Neural crest cell (in vitro differentiated cells): Measurements from ENCODE around the gene DZIP1. TPM values are rescaled to one million over a fixed set of nuclear protein-coding genes. Genes with fewer than 3 reads are reported as not detected.

Source experiments
- DNase-seq: peaks from one replicate; pipeline ENCODE4 v3.0.0; 2021; ENCODE audit warnings: low read depth, mixed read lengths, low spot score
- H3K27ac Mint-ChIP-seq: one replicate; pipeline ENCODE4 v1.8.0; 2021; ENCODE audit warnings: mild to moderate bottlenecking, mixed read lengths; ENCODE audit not compliant: unreplicated experiment
- H3K27me3 Mint-ChIP-seq: 2 replicates; pipeline ENCODE4 v1.8.0; 2021; ENCODE audit warnings: low read depth, mild to moderate bottlenecking, mixed read lengths
- H3K36me3 Mint-ChIP-seq: 2 replicates; pipeline ENCODE4 v1.8.0; 2021; ENCODE audit warnings: low read depth, mild to moderate bottlenecking, mixed read lengths
- H3K4me1 Mint-ChIP-seq: 2 replicates; pipeline ENCODE4 v1.8.0; 2021; ENCODE audit warnings: mixed read lengths
- H3K4me3 Mint-ChIP-seq: one replicate; pipeline ENCODE4 v1.8.0; 2021; ENCODE audit warnings: mild to moderate bottlenecking, mixed read lengths
- H3K9me3 Mint-ChIP-seq: 2 replicates; pipeline ENCODE4 v1.8.0; 2021; ENCODE audit warnings: mixed read lengths
- CTCF ChIP-seq: fragments of 200-600 bp; sonication (generic); conservative IDR thresholded peaks from 2 replicates; pipeline ENCODE4 v1.5.0; 2021; ENCODE audit warnings: antibody characterized with exemption, mild to moderate bottlenecking
- total RNA-seq: library from RNA; stranded (reverse); gene quantifications from 2 replicates; pipeline ENCODE4 v1.2.1, GENCODE V29; 2021

Gene DZIP1
- total RNA-seq, 1 donor from 2014 or later, result 71.1 TPM

- H3K4me3 Mint-ChIP-seq, result peak overlapping the region; percentile 73
- H3K27me3 Mint-ChIP-seq, result peaks cover 70% of the 10 kb centered on the region
- no peak overlapping the region for H3K27ac Mint-ChIP-seq
- DNase-seq, result no peak
- H3K36me3 Mint-ChIP-seq, result peaks cover 3% of the 10 kb centered on the region
- peaks cover 10% of the 10 kb centered on the region for H3K4me1 Mint-ChIP-seq
- H3K9me3 Mint-ChIP-seq, result peaks cover 5% of the 10 kb centered on the region
- no peak for TF ChIP-seq CTCF
These were observed 90.7 kb downstream of the DZIP1 start for GRCh38 chr13:95553581-95554385.

DNA sequence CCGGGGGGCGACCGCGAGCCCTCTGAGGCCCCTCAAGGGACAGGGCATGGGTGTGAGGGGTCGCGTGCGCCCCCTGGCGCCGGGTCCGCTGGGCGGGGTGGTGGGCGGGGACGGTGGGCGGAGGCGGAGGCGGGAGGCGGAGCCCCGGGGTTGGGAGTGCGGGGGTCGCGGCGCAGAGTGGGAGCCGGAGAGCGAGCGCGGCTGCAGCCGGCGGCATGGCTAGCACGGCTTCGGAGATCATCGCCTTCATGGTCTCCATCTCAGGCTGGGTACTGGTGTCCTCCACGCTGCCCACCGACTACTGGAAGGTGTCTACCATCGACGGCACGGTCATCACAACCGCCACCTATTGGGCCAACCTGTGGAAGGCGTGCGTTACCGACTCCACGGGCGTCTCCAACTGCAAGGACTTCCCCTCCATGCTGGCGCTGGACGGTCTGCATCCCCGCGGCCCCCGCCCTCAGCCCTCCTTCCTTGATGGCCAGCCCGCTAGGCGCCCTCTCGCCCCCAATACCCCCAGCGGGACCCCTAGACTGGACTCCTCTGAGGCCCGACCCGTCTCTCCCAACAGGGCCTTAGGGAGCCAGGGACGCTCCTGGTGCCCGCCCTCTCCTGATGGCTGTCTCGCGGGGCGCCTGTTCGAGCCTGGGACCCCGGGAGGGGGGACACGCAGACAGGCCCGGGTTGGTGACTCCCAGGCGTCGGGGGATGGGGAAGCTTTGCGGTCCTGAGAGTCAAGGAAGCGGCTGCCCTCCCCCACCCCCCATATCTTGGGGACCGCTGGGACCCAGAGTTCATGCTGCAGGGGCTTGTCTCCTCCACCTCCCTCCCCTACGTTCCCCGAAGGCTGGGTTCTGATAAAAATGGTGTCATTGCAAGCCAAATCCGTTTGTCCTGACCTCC, 91.7 kb downstream of the DZIP1 start, which contains the start of gene CLDN10:
Gene CLDN10, plus strand, starts transcription at position 182 of the 903 bp plus-strand sequence. Its CDS starts 34 bp downstream, at position 216.
- Mint-ChIP-seq H3K4me1 (peaks cover 10% of the 10 kb centered on the region), H3K27me3 (peaks cover 70% of the 10 kb centered on the region), H3K4me3 (peak within 1 kb of the TSS; percentile 73), H3K9me3 (peaks cover 5% of the 10 kb centered on the region), H3K36me3 (peaks cover 3% of the 10 kb centered on the region), H3K27ac (no peak within 1 kb of the TSS)
- peak; percentile 61 for TF ChIP-seq CTCF
- DNase-seq, result peak; percentile 71

- Mint-ChIP-seq H3K9me3 (peaks cover 5% of the 10 kb centered on the region), H3K36me3 (peaks cover 3% of the 10 kb centered on the region), H3K4me3 (peak overlapping the region; percentile 45), H3K27ac (no peak overlapping the region), H3K4me1 (peaks cover 10% of the 10 kb centered on the region), H3K27me3 (peaks cover 69% of the 10 kb centered on the region)
- TF ChIP-seq CTCF, result no peak
- DNase-seq, result no peak
These were observed 92.3 kb downstream of the DZIP1 start for GRCh38 chr13:95552208-95552538.

- TF ChIP-seq CTCF, result no peak
- DNase-seq, result no peak
- Mint-ChIP-seq H3K27ac (no peak overlapping the region), H3K27me3 (peaks cover 56% of the 10 kb centered on the region), H3K4me3 (no peak overlapping the region), H3K36me3 (no peaks in the 10 kb centered on the region), H3K9me3 (no peaks in the 10 kb centered on the region), H3K4me1 (peaks cover 4% of the 10 kb centered on the region)
These were observed 96.9 kb downstream of the DZIP1 start for GRCh38 chr13:95547531-95548167.

DNA sequence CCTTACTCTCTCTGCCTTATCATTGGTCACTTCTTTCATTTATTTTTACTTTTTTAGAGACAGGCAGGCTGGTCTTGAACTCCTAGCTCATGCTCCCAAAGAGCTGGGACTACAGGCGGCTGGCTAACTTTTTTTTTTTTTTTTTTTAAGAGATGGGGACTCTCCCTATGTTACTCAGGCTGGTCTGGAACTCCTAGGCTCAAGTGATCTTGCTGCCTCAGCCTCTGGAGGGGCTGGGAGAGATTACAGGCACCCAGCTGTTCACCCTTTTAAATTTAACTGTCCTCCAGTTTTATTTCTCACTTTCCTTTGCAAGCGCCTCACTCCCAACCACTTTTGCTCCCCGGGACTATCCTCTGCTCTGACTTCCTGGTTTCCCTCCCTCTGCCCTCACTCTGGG, 97.6 kb downstream of the DZIP1 start:
- Mint-ChIP-seq H3K27ac (no peak overlapping the region), H3K36me3 (no peaks in the 10 kb centered on the region), H3K27me3 (peaks cover 53% of the 10 kb centered on the region), H3K4me1 (peaks cover 4% of the 10 kb centered on the region), H3K9me3 (no peaks in the 10 kb centered on the region), H3K4me3 (no peak overlapping the region)
- DNase-seq, result no peak
- no peak for TF ChIP-seq CTCF
